Activated effector memory CD4-positive, alpha-beta T cell treated with Interleukin-2 at 50 U/mL for 16 hours (primary cell): ENCODE data around the gene COL5A1.

Source experiments
- DNase-seq: peaks from one replicate; pipeline ENCODE4 v3.0.0-alpha.2; 2020

The COL5A1 gene

DNA sequence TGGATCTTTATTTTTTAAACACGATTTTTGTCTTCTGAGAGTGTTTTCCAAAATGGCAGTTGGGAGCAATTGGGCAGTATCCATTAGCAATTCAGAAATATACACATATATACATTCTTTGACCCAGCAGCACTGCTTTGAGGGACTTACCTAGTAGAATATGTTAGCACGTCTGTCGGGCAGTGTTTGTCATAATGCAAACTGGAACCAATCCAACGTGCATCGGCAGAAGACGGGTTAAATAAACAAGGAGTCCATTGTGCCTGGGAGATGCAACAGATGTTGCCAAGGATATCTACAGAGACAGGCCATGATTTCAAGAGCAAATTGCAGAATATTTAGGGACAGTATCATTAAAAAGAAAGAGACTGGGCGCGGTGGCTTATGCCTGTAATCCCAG lies 107.0 kb downstream of the COL5A1 start:
- DNase-seq: no peak

DNA sequence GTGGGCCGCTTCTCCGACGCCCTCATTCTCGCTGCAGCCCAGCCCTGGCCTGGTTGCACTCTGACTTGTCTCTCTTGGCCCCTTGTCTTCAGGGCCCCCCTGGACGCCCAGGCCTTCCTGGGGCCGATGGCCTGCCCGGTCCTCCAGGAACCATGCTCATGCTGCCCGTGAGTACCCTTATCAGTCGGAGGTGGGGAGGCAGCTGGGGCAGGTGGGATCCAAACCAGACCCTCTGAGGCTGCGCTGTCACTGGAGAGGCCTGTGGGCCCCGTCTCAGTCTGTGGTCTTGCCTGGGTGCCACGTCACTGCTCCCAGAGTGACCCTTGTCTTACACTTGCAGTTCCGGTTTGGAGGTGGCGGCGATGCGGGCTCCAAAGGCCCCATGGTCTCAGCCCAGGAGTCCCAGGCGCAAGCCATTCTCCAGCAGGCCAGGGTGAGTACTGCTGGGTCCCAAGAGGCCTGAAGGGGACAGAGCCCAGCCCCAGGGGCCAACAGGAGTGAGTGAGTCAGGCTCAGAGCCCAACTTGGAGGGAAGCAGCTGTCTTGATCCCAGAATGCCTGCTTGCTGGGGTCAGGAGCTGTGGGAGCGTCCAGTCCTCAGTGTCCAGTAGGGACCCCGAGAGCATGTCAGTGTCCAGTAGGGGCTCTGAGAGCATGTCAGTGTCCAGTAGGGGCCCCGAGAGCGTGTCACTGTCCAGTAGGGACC lies 109.0 kb downstream of the COL5A1 start:
- no peak for DNase-seq

DNA sequence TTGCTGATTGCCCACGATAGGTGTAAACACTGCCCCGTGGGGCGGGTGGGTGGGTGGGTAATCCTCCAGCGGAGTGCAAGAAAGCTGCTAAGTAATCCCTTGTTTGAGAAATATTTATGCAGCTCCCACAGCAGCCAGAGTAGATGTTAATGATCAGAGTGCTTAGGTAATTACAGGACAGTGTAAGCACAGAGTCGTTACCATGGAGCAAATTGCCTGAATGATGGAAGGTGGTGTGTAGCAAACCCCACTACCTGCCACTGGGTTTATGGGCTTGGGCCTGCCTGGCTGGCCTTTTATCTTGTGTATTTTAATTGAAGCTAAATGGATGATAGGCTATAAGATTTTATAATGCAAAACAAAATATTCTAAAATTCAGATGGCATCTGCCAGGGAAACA lies 110.0 kb downstream of the COL5A1 start:
- no peak for DNase-seq

DNA sequence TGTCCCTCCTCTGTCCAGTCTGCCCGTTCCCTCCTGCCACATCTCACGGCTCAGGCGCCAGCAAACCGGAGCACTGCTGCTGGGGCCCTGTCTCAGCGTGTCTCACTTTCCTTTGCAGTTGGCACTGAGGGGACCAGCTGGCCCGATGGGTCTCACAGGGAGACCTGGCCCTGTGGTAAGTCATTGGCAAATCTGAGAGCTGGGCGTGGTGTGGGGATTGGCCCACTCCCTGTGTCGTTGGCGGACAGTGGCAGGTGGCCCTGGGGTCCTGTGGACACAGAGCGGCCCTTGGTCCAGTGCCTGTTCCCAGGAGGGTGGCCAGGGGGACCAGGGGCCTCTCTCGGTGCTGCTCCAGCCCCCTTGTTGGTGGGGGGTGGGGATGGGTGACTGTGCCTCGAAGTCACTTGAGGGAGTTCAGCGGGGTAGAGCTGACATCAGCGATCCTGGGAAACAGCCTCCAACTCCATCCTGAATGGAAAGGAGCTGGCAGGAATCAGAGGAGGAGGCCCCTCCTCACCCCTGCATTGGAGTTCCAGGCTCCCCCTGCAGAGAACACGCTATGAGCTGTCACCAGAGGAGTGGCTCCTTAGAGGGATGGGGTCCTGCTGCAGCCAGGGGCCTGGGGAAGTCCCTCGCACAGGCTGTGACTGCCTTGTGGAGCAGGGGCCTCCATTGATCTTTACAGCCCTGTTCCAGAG lies 111.0 kb downstream of the COL5A1 start:
- DNase-seq: no peak

DNA sequence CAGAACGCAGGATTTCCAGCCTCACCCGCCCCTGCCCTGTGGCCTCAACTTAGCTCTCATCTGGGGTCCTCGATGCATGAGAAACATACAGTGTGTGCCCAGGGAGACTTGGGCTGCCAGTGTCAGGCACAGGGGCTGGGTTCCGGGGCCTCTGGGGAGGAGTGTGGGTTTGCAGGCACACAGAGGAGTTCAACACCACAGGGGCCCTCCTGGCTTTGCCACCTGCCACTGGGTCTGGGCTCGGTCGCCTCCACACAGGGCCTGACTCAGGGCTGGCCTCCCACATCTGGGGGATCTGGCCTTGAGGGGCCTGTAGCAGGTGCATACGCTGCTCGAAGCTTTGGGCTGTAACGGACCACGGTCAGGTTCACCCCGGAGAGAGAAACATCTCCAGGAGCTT lies 111.6 kb downstream of the COL5A1 start:
- DNase-seq: no peak

DNA sequence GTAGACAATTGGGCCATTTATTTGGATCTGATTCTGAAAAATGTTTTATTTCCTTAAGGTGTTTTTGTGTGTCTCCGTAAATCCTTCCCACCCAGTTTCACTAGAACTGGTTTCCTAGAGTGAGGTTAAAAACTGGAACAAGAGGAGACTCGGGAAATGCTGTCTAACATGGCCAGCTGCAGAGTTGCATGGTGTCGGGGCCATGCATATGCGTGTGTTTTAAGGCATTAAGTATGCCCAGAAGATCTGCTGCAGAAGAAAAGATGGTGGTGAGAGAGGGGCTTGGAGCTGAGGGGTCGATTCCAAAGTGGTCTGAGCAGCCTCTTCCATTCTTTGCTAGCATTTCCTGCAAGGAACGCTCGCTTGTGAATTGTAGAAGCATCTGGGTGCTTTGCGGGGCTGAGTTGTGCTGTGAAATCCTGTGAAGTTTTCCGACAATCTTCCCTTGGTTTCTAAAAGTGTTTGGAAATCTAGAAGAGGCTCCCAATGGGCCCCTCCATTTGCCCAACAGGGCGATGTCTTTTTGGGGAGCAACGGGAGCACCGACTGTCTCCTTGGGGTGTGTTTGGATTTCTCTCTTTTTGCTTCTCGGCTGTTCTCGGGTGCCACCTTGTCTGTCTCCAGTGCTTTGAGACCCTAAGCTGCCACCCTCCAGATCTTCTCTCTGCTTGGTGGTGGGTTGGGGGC lies 113.8 kb downstream of the COL5A1 start:
- DNase-seq: no peak

DNA sequence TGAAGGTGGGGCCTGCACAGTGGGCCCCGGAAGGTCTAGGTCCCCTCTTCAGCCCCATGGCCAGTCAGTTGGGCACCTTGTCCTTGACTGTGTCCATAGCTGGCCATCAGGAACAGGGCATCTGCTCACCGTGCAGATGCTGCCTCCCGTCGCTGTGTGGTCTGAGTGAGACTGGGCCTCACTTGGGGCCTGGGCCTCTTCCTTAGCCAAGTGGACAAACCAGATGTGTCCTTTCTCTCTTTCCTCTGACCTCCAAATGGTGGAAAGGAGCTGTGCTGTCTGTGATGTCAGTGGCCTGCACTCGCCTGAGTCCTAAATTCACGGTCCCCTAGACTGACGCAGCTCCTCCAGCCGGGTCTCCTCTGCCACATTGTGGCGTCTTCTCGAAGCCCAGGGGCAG lies 114.5 kb downstream of the COL5A1 start:
- DNase-seq: no peak

- no peak for DNase-seq
Observed at GRCh38 chr9:134757216-134757975, 115.8 kb downstream of the COL5A1 start.

DNA sequence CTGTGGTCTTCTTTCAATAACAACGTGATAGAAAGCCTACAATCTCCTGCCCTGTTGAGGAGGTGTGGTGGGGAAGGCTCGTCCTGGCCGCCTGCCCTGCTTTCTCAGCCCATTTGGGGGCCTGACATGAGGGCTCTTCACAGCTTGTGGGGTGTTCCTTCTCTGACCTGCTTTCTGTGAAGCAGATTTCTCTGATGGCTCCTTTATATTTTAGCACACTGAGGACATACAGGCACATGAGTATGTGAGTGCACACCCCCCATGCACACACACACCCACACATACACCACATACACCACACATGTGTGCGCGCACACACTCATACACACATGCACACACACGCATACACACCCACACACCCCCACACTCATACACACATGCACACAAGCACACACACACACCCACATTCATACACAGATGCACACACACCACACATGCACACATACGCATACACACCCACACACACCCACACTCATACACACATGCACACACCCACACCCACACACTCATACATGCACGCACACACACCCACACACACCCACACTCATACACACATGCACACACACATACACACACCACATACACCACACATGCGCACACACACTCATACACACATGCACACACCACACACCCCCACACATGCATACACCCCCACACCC lies 117.5 kb downstream of the COL5A1 start:
- no peak for DNase-seq

DNA sequence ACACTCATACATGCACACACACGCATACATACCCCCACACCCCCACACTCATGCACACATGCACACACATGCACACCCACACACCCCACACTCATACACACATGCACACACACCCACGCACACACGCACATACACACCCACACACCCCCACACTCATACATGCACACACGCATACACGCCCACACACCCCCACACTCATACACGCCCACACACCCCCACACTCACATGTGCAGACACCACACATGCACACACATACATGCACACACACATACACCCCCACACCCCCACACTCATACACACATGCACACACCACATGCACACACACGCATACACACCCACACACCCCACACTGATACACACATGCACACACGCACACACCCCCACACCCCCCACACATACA lies 118.3 kb downstream of the COL5A1 start:
- DNase-seq: no peak

GRCh38 chr9:134760750-134761420 lies 119.3 kb downstream of the COL5A1 start:
- no peak for DNase-seq

DNA sequence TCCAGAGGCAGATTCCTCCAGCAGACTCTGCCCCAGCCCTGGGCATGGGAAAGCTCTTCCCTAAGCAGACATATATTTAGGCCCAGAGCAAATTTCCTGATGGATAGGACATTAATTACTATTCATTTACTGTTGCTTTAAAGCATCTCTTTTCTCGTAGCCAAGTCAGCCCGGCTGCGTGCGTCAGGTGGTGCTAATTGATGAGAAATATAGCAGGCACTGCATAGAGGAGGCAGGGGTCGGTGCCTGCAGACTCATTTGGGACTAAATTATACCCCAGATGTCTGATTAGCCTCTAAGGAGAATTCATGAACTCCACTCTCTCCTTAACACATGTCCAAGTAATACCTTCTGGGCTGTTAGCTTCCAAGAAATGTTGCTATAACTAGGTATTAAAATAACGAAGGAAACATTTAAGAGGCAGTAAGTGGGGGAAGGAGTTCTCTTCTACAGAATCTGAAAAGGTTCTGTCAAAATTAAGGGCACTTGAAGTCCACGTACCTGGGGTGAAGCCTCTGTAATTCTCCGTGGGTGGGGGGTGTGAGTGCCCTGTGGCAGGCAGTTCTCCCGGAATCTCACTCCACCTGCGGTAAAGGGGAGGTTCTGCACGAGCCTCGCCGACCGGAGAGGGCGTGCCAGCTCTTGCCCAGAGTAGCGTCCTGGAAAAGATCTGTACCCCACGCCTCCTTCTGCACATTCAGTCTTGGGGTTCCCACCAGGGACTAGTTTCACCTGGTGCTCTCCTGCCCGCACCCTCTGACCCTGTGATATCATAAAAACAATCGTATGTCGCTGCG lies 123.1 kb downstream of the COL5A1 start:
- no peak for DNase-seq

DNA sequence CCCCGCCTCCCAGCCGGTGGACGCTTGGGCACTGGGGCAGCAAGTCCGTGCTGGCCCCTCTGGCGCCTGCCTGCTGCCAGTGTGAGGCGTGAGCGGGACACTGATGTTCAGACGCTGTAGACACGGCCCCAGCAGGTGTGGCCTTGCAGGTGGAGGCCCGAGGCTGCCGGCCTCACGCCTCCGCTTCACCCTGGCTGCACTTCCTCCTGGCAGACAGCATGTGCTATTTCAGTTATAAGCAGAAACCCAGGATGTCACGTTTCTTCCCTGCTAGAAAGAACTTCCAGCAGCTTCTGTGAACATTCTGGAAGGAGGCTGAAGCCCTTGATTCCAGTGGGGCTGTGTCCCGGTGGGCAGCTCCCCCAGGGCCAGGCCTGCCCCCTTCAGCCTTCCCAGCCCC lies 124.2 kb downstream of the COL5A1 start:
- no peak for DNase-seq

- no peak for DNase-seq
Observed at GRCh38 chr9:134766587-134766986, 125.0 kb downstream of the COL5A1 start.

DNA sequence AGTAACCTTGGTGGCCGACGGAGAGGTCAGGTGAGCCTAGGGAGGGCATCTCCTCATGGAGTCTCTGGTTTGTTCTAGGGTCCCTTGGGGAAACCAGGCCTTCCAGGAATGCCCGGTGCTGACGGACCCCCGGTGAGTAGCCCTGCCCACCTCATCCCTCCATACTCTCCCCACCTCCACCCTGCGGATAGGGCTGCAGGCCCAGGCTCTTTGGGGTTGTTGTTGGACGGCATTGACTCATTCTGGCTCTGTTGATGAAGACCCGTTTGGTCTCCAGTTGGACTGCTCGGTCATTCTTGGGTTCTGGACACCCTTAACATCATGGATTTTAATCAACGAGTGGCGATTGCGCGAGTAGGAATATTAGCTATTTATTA lies 126.7 kb downstream of the COL5A1 start:
- no peak for DNase-seq

GRCh38 chr9:134768709-134769351 lies 127.2 kb downstream of the COL5A1 start:
- DNase-seq: no peak

GRCh38 chr9:134770972-134771971 lies 129.7 kb downstream of the COL5A1 start:
- no peak for DNase-seq

- DNase-seq: no peak
Observed at GRCh38 chr9:134772331-134772730, 130.7 kb downstream of the COL5A1 start.

DNA sequence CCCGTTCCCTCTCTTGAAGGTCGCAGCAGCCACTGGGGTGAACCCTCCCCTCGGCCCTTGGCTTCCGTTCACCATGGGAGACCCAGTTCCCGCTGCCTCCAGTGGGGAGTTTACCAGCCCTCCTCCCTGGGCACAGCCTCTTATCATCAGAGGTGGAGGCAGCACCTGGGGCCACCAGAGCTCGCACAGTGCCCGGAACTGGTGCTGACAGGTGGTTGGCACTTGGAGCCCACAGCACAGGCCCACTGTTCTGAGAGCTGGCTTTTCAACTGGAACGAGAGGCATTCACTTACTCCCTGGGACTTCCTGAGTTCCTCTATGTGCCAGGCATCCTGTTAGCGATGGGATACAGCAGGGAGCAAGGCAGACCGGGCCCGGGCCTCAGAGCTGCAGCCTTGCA lies 132.2 kb downstream of the COL5A1 start:
- no peak for DNase-seq

DNA sequence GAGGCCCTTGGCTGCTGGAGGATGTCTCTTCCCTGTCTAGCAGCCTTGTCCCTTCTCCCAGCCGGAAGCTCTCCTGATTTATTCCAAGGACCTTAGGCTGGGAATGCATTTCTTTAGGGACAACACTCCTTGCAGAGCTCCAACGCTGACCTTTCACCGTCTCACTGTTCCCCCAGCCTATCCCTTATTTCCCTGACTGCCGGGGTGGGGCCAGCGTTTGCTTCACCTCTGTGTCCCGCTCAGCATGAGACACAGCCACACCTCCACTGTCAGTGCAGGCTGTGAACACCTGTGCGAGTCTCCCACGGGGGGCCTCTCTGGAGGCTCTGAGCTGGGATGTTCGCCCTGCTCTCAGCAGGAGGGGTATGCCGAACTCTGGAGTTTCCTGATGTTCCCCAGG lies 132.8 kb downstream of the COL5A1 start:
- DNase-seq: no peak
